Uterus (tissue), 4 donors: ENCODE data around the gene ASCC1. TPM values are rescaled to one million over a fixed set of nuclear protein-coding genes. Genes with fewer than 3 reads are reported as not detected.

Experiments used
- DNase-seq, 2 donors: peaks; one replicate each; pipeline ENCODE4 v3.0.0-alpha.2; 2019 to 2020
- H3K27ac ChIP-seq, 2 donors: fragments of 200-600 bp; sonication (generic); 1 replicate in 1 of 2; 2 replicates in 1 of 2; pipeline ENCODE4 v1.5.1; 2016 to 2018
- H3K27me3 ChIP-seq, 2 donors: fragments of 200-600 bp; sonication (generic); one replicate each; pipeline ENCODE4 v1.5.1; 2018 to 2019; ENCODE audit warnings: control low read depth in 1 of 2
- H3K36me3 ChIP-seq, 2 donors: fragments of 200-600 bp; sonication (generic); one replicate each; pipeline ENCODE4 v1.5.1; 2019; ENCODE audit warnings: control low read depth in 1 of 2
- H3K4me1 ChIP-seq, 2 donors: fragments of 200-600 bp; sonication (generic); one replicate each; pipeline ENCODE4 v1.5.1; 2018 to 2019; ENCODE audit warnings: control low read depth in 1 of 2
- H3K4me3 ChIP-seq, 2 donors: fragments of 200-600 bp; sonication (generic); 1 replicate in 1 of 2; 2 replicates in 1 of 2; pipeline ENCODE4 v1.5.1; 2018 to 2019; ENCODE audit warnings: mild to moderate bottlenecking in 1 of 2
- H3K9me3 ChIP-seq, 2 donors: fragments of 200-600 bp; sonication (generic); one replicate each; pipeline ENCODE4 v1.5.1; 2019; ENCODE audit warnings: control low read depth in 1 of 2
- POLR2A ChIP-seq, 2 donors: fragments of 450-650 bp; IDR thresholded peaks; one replicate each; pipeline ENCODE4 v1.6.1; 2016; ENCODE audit warnings: antibody characterized with exemption in 2 of 2, mild to moderate bottlenecking in 1 of 2, moderate library complexity in 1 of 2
- intact Hi-C: fragments of 100-400 bp; cut with DNase I; formaldehyde crosslinking; loops from one replicate; pipeline ENCODE4 v1.15.1; 2023; ENCODE audit warnings: low total_unique reads
- total RNA-seq, 4 donors: library from RNA; depleted of rRNA in 3 of 4; stranded (reverse); fragments of >200 nt in 3 of 4; gene quantifications; one replicate each; pipeline versions ENCODE4 v1.1.0 to v1.2.4, GENCODE V29; 2014 to 2023
- TF ChIP-seq, protein P1 (sequence below), 4 experiments: fragments of 200-600 bp in 2 of 4; fragments of 450-650 bp in 2 of 4; sonication (generic) in 2 of 4; IDR thresholded peaks; one replicate each; pipeline ENCODE4 v1.5.1; 2016 to 2019; ENCODE audit warnings: antibody characterized with exemption in 4 of 4, mild to moderate bottlenecking in 2 of 4, moderate library complexity in 1 of 4
- donor health status: DM: yes; HTN: yes; CAD: no.

The ASCC1 gene
- total RNA-seq, 4 donors from 2014 or later, result 17.9 to 156 (median 38.4) TPM

DNA sequence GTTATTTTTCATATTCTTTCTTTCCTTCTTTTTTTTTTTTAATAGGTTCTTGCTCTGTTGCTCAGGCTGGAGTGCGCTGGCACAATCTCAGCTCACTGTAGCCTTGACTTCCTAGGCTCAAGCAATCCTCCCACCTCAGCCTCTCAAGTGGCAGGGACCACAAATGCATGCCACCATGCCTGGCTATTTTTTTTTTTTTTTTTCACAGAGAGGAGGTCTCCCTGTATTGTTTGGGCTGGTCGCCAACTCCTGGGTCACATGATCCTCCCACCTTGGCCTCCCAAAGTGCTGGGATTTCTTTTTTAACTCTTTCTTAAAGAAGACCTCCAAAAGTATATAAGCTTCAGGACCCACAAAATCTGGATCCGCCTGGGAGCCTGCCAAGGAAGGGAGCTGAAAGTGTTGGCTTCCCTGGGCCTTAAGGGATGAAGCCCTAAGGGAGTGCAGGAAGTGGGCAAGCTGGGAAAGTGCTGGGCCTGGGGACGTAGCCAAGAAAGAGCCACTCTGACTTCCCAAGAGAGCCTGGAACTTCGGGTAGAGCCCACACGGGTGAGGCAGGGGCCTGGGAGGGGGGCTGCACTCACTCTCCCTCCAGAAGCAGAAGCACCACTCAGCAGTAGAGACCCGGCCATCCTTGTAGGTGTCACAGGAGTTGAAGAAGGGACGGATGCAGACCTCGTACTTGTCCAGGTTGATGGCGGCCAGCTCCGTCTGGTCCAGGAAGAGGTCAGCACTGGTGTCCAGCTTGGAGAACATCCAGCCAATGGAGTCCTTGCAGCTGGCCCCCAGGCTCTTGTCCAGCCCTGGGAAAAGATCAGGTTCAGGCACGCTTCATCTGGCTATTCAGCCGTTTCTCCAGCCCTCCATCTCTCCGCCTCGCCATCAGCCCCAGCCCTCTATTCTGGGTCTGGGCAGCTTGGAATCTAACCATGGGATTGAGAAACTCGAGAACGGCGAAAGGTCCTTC, 149.5 kb downstream of the ASCC1 start:
- DNase-seq, result peak in 1 of 2 donors; percentile 74
- no peak overlapping the region for H3K4me3 ChIP-seq
- H3K4me1 ChIP-seq, result no peaks in the 10 kb centered on the region
- intact Hi-C loops, result no loop called here
- no peaks in the 10 kb centered on the region for H3K36me3 ChIP-seq
- H3K9me3 ChIP-seq, result no peaks in the 10 kb centered on the region
- no peak overlapping the region for H3K27ac ChIP-seq
- no peak for TF ChIP-seq POLR2A (IDR thresholded peaks at IDR 0.05)
- TF ChIP-seq, protein P1, sequence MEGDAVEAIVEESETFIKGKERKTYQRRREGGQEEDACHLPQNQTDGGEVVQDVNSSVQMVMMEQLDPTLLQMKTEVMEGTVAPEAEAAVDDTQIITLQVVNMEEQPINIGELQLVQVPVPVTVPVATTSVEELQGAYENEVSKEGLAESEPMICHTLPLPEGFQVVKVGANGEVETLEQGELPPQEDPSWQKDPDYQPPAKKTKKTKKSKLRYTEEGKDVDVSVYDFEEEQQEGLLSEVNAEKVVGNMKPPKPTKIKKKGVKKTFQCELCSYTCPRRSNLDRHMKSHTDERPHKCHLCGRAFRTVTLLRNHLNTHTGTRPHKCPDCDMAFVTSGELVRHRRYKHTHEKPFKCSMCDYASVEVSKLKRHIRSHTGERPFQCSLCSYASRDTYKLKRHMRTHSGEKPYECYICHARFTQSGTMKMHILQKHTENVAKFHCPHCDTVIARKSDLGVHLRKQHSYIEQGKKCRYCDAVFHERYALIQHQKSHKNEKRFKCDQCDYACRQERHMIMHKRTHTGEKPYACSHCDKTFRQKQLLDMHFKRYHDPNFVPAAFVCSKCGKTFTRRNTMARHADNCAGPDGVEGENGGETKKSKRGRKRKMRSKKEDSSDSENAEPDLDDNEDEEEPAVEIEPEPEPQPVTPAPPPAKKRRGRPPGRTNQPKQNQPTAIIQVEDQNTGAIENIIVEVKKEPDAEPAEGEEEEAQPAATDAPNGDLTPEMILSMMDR (IDR thresholded peaks at IDR 0.05), result no peak
- no peaks in the 10 kb centered on the region for H3K27me3 ChIP-seq

DNA sequence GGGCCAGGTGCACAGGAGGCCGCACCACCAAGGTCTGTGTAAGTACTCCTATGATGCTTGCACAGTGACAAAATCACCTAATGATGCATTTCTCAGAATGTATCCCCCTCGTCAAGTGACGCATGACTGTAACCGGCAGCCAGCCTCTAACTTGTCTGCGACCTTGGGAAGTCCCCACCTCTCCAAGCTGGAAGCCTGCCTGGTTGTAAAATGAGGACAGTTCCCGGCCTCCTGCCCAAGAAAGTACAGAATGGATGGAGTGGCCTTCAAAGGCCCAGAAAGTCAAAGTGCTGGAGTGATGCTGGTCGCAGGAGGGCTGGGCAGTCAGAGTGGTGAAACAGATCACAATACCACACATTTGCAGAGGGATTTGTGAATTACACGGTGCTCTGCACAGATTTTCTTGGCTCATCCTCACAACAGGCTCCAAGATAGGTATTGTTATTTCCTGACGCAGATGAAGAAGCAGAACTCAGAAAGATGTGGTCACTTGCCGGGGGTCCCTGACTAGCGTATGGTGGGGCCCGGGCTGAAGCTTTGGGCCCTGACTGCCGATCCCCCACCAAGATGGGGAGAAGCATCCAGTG, 150.5 kb downstream of the ASCC1 start:
- no peak for DNase-seq
- TF ChIP-seq, protein P1 (IDR thresholded peaks at IDR 0.05), result no peak
- TF ChIP-seq POLR2A (IDR thresholded peaks at IDR 0.05), result no peak
- Histone ChIP-seq H3K4me1 (no peaks in the 10 kb centered on the region), H3K36me3 (no peaks in the 10 kb centered on the region), H3K27me3 (no peaks in the 10 kb centered on the region), H3K4me3 (no peak overlapping the region), H3K27ac (no peak overlapping the region), H3K9me3 (no peaks in the 10 kb centered on the region)
- intact Hi-C loops, result no loop called here

DNA sequence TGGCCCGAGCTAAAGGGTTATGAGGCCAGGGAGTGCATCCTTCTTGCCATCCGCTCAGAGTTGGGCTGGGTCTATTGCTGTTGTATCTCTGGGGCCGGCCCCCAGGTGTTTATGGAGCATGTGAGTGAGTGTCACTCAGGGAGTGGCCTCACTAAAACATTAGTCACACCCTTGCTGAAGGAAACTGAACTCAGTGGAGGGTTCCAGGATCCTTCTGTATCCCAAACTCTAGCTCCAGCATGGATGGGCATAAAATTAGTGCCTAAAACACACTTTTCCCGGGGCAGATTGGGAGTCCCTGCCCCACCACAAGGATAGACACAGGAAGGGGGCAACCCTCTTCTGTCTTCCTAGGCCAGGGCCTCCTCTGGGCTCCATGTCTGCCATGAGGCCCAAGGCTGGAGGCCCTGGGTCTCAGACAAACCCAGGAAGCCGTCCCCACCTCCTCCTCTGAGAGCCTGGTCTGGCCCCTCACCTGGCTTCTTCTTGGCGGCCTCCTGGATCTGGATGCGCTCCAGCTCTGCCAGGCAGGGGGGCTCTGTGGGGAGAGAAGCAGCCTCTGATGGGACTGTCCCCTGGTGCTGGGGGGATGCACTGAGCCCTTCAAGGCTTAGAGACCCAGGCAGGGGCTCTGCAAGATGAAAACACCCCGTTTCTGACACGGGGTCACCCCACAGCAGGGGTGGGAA, 152.2 kb downstream of the ASCC1 start:
- no peaks in the 10 kb centered on the region for H3K27me3 ChIP-seq
- intact Hi-C loops, result no loop called here
- no peaks in the 10 kb centered on the region for H3K36me3 ChIP-seq
- H3K4me3 ChIP-seq, result no peak overlapping the region
- H3K27ac ChIP-seq, result no peak overlapping the region
- H3K9me3 ChIP-seq, result no peaks in the 10 kb centered on the region
- no peak for DNase-seq
- TF ChIP-seq, protein P1 (IDR thresholded peaks at IDR 0.05), result no peak
- no peak for TF ChIP-seq POLR2A (IDR thresholded peaks at IDR 0.05)
- H3K4me1 ChIP-seq, result no peaks in the 10 kb centered on the region

DNA sequence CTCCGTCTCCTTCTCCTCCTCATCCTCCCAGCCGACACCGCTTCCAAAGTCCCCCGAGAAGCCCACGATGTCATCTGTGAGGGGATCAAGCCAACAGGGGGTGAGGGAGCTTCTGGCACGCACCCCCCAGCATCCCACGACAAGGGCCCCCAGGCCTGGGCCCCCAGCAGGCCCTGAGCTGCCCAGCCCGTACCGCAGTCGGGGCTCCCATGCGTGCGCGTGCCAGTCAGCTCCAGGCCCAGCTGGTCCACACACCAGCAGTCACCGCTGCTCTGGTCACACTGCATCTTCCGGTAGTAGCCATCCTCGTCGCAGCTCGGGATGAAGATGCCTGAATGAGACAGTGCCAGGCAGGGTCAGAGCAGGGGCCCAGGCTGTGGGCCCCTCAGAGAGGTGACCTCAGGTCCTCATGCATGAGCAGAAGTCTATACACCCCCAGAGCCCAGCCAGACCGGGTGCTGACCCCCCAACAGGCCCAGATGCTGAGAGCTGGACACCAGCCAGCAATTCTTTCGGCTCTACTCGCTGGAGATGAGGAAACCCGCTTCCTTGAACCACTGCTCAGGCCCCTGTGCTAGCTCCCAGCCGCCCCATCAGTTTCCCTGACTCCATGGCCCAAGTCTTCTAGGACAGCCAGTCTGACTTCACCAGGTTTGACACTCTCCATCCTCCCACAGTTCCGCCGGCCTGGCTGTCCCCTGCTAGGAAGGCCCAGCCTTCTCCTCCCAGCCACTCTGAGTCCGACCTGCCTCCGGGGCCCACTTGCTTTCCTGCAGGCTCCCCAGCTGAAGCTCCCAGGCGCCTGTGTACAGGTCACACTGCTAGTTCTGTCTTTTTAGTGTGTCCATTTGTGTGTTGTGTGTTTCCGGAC, 153.0 kb downstream of the ASCC1 start:
- intact Hi-C loops, result no loop called here
- no peak for TF ChIP-seq POLR2A (IDR thresholded peaks at IDR 0.05)
- TF ChIP-seq, protein P1 (IDR thresholded peaks at IDR 0.05), result no peak
- Histone ChIP-seq H3K4me1 (no peaks in the 10 kb centered on the region), H3K36me3 (no peaks in the 10 kb centered on the region), H3K9me3 (no peaks in the 10 kb centered on the region), H3K27me3 (no peaks in the 10 kb centered on the region), H3K27ac (no peak overlapping the region), H3K4me3 (no peak overlapping the region)
- DNase-seq, result no peak
